Upper lobe of left lung (tissue), 4 donors: ENCODE data around the gene GP1BA.

Experiments used
- EP300 ChIP-seq, 4 donors: sonication (generic); formaldehyde crosslinking; IDR thresholded peaks; one replicate each; pipeline ENCODE4 v1.5.1; 2017; ENCODE audit warnings: antibody characterized with exemption in 4 of 4, control low read depth in 2 of 4
- POLR2AphosphoS5 ChIP-seq, 2 donors: sonication (generic); formaldehyde crosslinking; IDR thresholded peaks; one replicate each; pipeline ENCODE4 v1.5.1; 2017; ENCODE audit warnings: antibody characterized with exemption in 2 of 2
- TF ChIP-seq, protein P1 (sequence below), 6 experiments: fragments of 450-650 bp in 4 of 6; fragments of 200-600 bp in 2 of 6; sonication (generic) in 2 of 6; IDR thresholded peaks; one replicate each; pipeline ENCODE4 v1.5.1; 2016 to 2019; ENCODE audit warnings: antibody characterized with exemption in 6 of 6

- TF ChIP-seq, protein P1, sequence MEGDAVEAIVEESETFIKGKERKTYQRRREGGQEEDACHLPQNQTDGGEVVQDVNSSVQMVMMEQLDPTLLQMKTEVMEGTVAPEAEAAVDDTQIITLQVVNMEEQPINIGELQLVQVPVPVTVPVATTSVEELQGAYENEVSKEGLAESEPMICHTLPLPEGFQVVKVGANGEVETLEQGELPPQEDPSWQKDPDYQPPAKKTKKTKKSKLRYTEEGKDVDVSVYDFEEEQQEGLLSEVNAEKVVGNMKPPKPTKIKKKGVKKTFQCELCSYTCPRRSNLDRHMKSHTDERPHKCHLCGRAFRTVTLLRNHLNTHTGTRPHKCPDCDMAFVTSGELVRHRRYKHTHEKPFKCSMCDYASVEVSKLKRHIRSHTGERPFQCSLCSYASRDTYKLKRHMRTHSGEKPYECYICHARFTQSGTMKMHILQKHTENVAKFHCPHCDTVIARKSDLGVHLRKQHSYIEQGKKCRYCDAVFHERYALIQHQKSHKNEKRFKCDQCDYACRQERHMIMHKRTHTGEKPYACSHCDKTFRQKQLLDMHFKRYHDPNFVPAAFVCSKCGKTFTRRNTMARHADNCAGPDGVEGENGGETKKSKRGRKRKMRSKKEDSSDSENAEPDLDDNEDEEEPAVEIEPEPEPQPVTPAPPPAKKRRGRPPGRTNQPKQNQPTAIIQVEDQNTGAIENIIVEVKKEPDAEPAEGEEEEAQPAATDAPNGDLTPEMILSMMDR (IDR thresholded peaks at IDR 0.05): no peak
- no peak for TF ChIP-seq EP300 (IDR thresholded peaks at IDR 0.05)
- no peak for TF ChIP-seq POLR2AphosphoS5 (IDR thresholded peaks at IDR 0.05)
These were observed 10.9 kb downstream of the GP1BA start for GRCh38 chr17:4942760-4943508.
